ENCODE results near the gene LSM7.

LSM7 gene

DNA sequence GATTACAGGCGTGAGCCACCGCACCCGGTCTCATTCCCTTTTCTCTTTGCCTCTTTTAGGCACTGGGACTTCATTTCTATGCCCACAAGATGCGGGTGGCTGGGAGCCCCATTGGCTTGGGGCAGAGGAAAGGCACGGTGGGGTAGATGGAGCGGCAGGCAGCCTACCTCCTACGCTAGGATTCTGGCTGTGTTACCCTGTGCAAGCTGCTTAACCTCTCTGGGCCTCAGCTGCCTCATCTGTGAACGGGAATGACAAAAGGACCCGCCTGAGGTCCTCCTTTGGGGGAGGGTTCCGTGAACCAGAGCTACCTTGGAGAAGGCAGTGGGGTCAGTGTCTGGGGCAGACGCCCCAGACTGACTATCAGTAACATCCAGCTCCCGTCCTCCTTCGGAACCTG, 11.1 kb downstream of the LSM7 start:
- H3K9me3 ChIP-seq (replicated peaks in 1 of 2; ENCODE audit: control insufficient read depth in 2 of 2, insufficient read depth in 1 of 2, low read depth in 1 of 2, low read length in 2 of 2) = peaks cover 5 to 11% of the 10 kb centered on the region in 2 donors
- H3K4me1 ChIP-seq (ENCODE audit: control insufficient read depth in 2 of 2, insufficient read depth in 1 of 2, low read depth in 1 of 2, low read length in 2 of 2) = peaks cover 4 to 13% of the 10 kb centered on the region in 2 donors
- no peak overlapping the region for H4K8ac ChIP-seq (ENCODE audit: low read depth, low read length)
- no peak overlapping the region for H3K14ac ChIP-seq (ENCODE audit: low read length)
- no peak overlapping the region for H4K91ac ChIP-seq (ENCODE audit: low read depth, low read length, poor library complexity)
- no peak overlapping the region for H3K23ac ChIP-seq (ENCODE audit: low read depth, low read length, poor library complexity)
- no peak overlapping the region for H2BK120ac ChIP-seq (ENCODE audit: low read depth, low read length)
- H3K27me3 ChIP-seq (ENCODE audit: control insufficient read depth in 3 of 3, insufficient read depth in 3 of 3, low read depth in 1 of 3, low read length in 3 of 3) = no peaks in the 10 kb centered on the region
- H3K79me1 ChIP-seq (ENCODE audit: low read depth, low read length) = peaks cover 2% of the 10 kb centered on the region
- no peak overlapping the region for H3K4me3 ChIP-seq (ENCODE audit: low read length in 2 of 2)
- no peak overlapping the region for H3K4me2 ChIP-seq (ENCODE audit: insufficient read depth, low read length, poor library complexity, severe bottlenecking)
- H2AFZ ChIP-seq (ENCODE audit: low read length) = no peak overlapping the region
- H3K9ac ChIP-seq (ENCODE audit: low read depth, low read length, poor library complexity) = no peak overlapping the region
- H2BK15ac ChIP-seq (ENCODE audit: low read length) = no peak overlapping the region
- no peak overlapping the region for H2BK12ac ChIP-seq (ENCODE audit: low read length)
- no peak overlapping the region for H2BK5ac ChIP-seq (ENCODE audit: low read length)
- peaks cover 4 to 11% of the 10 kb centered on the region in 2 donors for H3K36me3 ChIP-seq (replicated peaks in 1 of 2; ENCODE audit: control insufficient read depth in 2 of 2, insufficient read depth in 2 of 2, low read length in 2 of 2)
- no peak for DNase-seq (ENCODE audit: low spot score)
- no peak overlapping the region for H3K4ac ChIP-seq (ENCODE audit: low read length)
- H2AK5ac ChIP-seq (ENCODE audit: low read depth, low read length) = peak overlapping the region; percentile 89
- H3K27ac ChIP-seq (replicated peaks; ENCODE audit: low read length) = no peak overlapping the region
- no CpG with 5 or more reads among the region's 13 CpGs for WGBS, 2 donors (ENCODE audit: extremely low coverage in 2 of 2, insufficient read length in 2 of 2, insufficient replicate concordance in 1 of 2)
- H3K18ac ChIP-seq (ENCODE audit: low read length) = no peak overlapping the region

- Histone ChIP-seq H2AFZ (ENCODE audit: low read length) (peak overlapping the region; percentile 89), H4K91ac (ENCODE audit: low read depth, low read length, poor library complexity) (no peak overlapping the region), H3K9ac (ENCODE audit: low read depth, low read length, poor library complexity) (no peak overlapping the region), H3K79me1 (ENCODE audit: low read depth, low read length) (peaks cover 2% of the 10 kb centered on the region), H3K23ac (ENCODE audit: low read depth, low read length, poor library complexity) (peak overlapping the region; percentile 52), H2BK15ac (ENCODE audit: low read length) (no peak overlapping the region), H3K27ac (replicated peaks; ENCODE audit: low read length) (no peak overlapping the region), H2BK120ac (ENCODE audit: low read depth, low read length) (no peak overlapping the region), H4K8ac (ENCODE audit: low read depth, low read length) (no peak overlapping the region), H2BK5ac (ENCODE audit: low read length) (peak overlapping the region; percentile 75), H3K4me2 (ENCODE audit: insufficient read depth, low read length, poor library complexity, severe bottlenecking) (no peak overlapping the region), H3K14ac (ENCODE audit: low read length) (no peak overlapping the region), H3K9me3 (replicated peaks in 1 of 2; ENCODE audit: control insufficient read depth in 2 of 2, insufficient read depth in 1 of 2, low read depth in 1 of 2, low read length in 2 of 2) (peaks cover 5 to 11% of the 10 kb centered on the region in 2 donors), H3K4me1 (ENCODE audit: control insufficient read depth in 2 of 2, insufficient read depth in 1 of 2, low read depth in 1 of 2, low read length in 2 of 2) (peaks cover 4 to 13% of the 10 kb centered on the region in 2 donors), H3K4me3 (ENCODE audit: low read length in 2 of 2) (no peak overlapping the region), H3K27me3 (ENCODE audit: control insufficient read depth in 3 of 3, insufficient read depth in 3 of 3, low read depth in 1 of 3, low read length in 3 of 3) (peaks cover 0 to 3% (median 0%) of the 10 kb centered on the region in 3 experiments), H3K36me3 (replicated peaks in 1 of 2; ENCODE audit: control insufficient read depth in 2 of 2, insufficient read depth in 2 of 2, low read length in 2 of 2) (peaks cover 1% of the 10 kb centered on the region in 2 donors), H2BK12ac (ENCODE audit: low read length) (no peak overlapping the region), H2AK5ac (ENCODE audit: low read depth, low read length) (peak overlapping the region; percentile 46), H3K4ac (ENCODE audit: low read length) (no peak overlapping the region), H3K18ac (ENCODE audit: low read length) (peak overlapping the region; percentile 7)
- no CpG with 5 or more reads among the region's 22 CpGs for WGBS, 2 donors (ENCODE audit: extremely low coverage in 2 of 2, insufficient read length in 2 of 2, insufficient replicate concordance in 1 of 2)
- DNase-seq (ENCODE audit: low spot score) = peak; percentile 48
These were observed 12.5 kb downstream of the LSM7 start for GRCh38 chr19:2315818-2316353.

- Histone ChIP-seq H4K91ac (ENCODE audit: low read depth, low read length, poor library complexity) (no peak overlapping the region), H3K9ac (ENCODE audit: low read depth, low read length, poor library complexity) (no peak overlapping the region), H2AFZ (ENCODE audit: low read length) (peak overlapping the region; percentile 89), H3K14ac (ENCODE audit: low read length) (no peak overlapping the region), H3K27me3 (ENCODE audit: control insufficient read depth in 3 of 3, insufficient read depth in 3 of 3, low read depth in 1 of 3, low read length in 3 of 3) (peaks cover 0 to 7% (median 0%) of the 10 kb centered on the region in 3 experiments), H3K4me2 (ENCODE audit: insufficient read depth, low read length, poor library complexity, severe bottlenecking) (no peak overlapping the region), H3K18ac (ENCODE audit: low read length) (no peak overlapping the region), H3K23ac (ENCODE audit: low read depth, low read length, poor library complexity) (no peak overlapping the region), H3K9me3 (replicated peaks in 1 of 2; ENCODE audit: control insufficient read depth in 2 of 2, insufficient read depth in 1 of 2, low read depth in 1 of 2, low read length in 2 of 2) (peaks cover 5 to 11% of the 10 kb centered on the region in 2 donors), H2BK120ac (ENCODE audit: low read depth, low read length) (no peak overlapping the region), H2BK5ac (ENCODE audit: low read length) (no peak overlapping the region), H2AK5ac (ENCODE audit: low read depth, low read length) (no peak overlapping the region), H3K27ac (replicated peaks; ENCODE audit: low read length) (no peak overlapping the region), H3K79me1 (ENCODE audit: low read depth, low read length) (peaks cover 2% of the 10 kb centered on the region), H3K4me1 (ENCODE audit: control insufficient read depth in 2 of 2, insufficient read depth in 1 of 2, low read depth in 1 of 2, low read length in 2 of 2) (peaks cover 4 to 13% of the 10 kb centered on the region in 2 donors), H2BK15ac (ENCODE audit: low read length) (no peak overlapping the region), H3K4me3 (ENCODE audit: low read length in 2 of 2) (no peak overlapping the region), H3K36me3 (replicated peaks in 1 of 2; ENCODE audit: control insufficient read depth in 2 of 2, insufficient read depth in 2 of 2, low read length in 2 of 2) (no peaks in the 10 kb centered on the region), H4K8ac (ENCODE audit: low read depth, low read length) (no peak overlapping the region), H2BK12ac (ENCODE audit: low read length) (no peak overlapping the region), H3K4ac (ENCODE audit: low read length) (no peak overlapping the region)
- no peak for DNase-seq (ENCODE audit: low spot score)
- WGBS, 2 donors (ENCODE audit: extremely low coverage in 2 of 2, insufficient read length in 2 of 2, insufficient replicate concordance in 1 of 2) = no CpG with 5 or more reads among the region's 7 CpGs
These were observed 13.1 kb downstream of the LSM7 start for GRCh38 chr19:2315121-2315817.

DNA sequence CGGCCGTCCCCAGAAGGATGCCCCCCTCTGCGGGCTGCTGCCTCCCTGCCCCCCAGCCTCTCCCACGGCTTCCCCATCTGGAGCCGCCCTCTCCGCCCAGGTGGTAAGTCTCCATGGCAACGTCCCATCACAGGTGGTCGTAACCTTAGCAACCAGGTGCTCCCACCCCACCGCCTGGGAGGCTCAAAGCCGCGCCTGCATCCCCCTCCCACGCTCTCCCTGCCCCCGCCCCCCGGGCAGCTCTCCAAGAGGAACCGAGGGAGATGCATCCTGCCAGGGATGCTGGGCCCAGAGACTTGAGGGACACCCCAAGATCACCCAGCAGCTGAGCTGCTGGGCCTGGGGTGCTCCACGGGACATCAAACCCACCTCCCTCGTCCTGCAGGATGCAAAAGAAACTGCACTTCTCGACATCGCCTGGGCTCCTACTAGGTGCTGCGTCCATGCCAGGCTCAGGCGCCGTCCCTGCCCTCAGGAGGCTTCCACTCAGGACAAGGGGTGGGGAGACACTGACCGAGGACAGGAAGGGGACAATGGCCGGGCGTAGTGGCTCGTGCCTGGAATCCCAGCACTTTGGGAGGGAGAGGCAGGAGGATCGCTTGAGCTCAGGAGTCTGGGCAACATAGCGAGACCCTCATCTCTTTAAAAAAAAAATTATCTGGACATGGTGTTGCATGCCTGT, 15.4 kb downstream of the LSM7 start:
- peak overlapping the region in 1 of 2 donors; percentile 61 for H3K4me3 ChIP-seq (ENCODE audit: low read length in 2 of 2)

More for the DNA sequence above, 15.4 kb downstream of the LSM7 start:
- Histone ChIP-seq H3K4me2 (ENCODE audit: insufficient read depth, low read length, poor library complexity, severe bottlenecking) (no peak overlapping the region), H2BK12ac (ENCODE audit: low read length) (peak overlapping the region; percentile 58), H2BK15ac (ENCODE audit: low read length) (no peak overlapping the region), H2AK5ac (ENCODE audit: low read depth, low read length) (peak overlapping the region; percentile 37), H3K18ac (ENCODE audit: low read length) (no peak overlapping the region), H4K8ac (ENCODE audit: low read depth, low read length) (no peak overlapping the region), H2BK5ac (ENCODE audit: low read length) (no peak overlapping the region), H3K27ac (replicated peaks; ENCODE audit: low read length) (no peak overlapping the region), H3K4ac (ENCODE audit: low read length) (peak overlapping the region; percentile 53), H3K14ac (ENCODE audit: low read length) (peak overlapping the region; percentile 21), H3K23ac (ENCODE audit: low read depth, low read length, poor library complexity) (peak overlapping the region; percentile 85), H3K9ac (ENCODE audit: low read depth, low read length, poor library complexity) (peak overlapping the region; percentile 21), H3K27me3 (ENCODE audit: control insufficient read depth in 3 of 3, insufficient read depth in 3 of 3, low read depth in 1 of 3, low read length in 3 of 3) (peaks cover 0 to 29% (median 9%) of the 10 kb centered on the region in 3 experiments), H3K9me3 (replicated peaks in 1 of 2; ENCODE audit: control insufficient read depth in 2 of 2, insufficient read depth in 1 of 2, low read depth in 1 of 2, low read length in 2 of 2) (peaks cover 5 to 11% of the 10 kb centered on the region in 2 donors), H3K36me3 (replicated peaks in 1 of 2; ENCODE audit: control insufficient read depth in 2 of 2, insufficient read depth in 2 of 2, low read length in 2 of 2) (no peaks in the 10 kb centered on the region), H4K91ac (ENCODE audit: low read depth, low read length, poor library complexity) (no peak overlapping the region), H2BK120ac (ENCODE audit: low read depth, low read length) (no peak overlapping the region), H2AFZ (ENCODE audit: low read length) (no peak overlapping the region), H3K79me1 (ENCODE audit: low read depth, low read length) (peaks cover 2% of the 10 kb centered on the region), H3K4me1 (ENCODE audit: control insufficient read depth in 2 of 2, insufficient read depth in 1 of 2, low read depth in 1 of 2, low read length in 2 of 2) (peaks cover 4 to 8% of the 10 kb centered on the region in 2 donors)
- WGBS, 2 donors (ENCODE audit: extremely low coverage in 2 of 2, insufficient read length in 2 of 2, insufficient replicate concordance in 1 of 2) = no CpG with 5 or more reads among the region's 28 CpGs
- no peak for DNase-seq (ENCODE audit: low spot score)

All from neuronal stem cell (in vitro differentiated cells).